Activated CD4-positive, alpha-beta T cell treated with anti-CD3 and anti-CD28 coated beads, Interleukin-2, amount 50 U/mL, for 24 hours (primary cell): Measurements from ENCODE around the gene PHRF1.
"Not testable (repeated sequence)": the region's sequence is repeated elsewhere in the genome, so short reads cannot be mapped to it uniquely, and the experiment has no call there.

Experiments
- DNase-seq, 2 donors: peaks; one replicate each; pipeline ENCODE4 v3.0.0-alpha.2; 2020; ENCODE audit warnings: low read depth in 1 of 2, low spot score in 1 of 2

Gene PHRF1

DNA sequence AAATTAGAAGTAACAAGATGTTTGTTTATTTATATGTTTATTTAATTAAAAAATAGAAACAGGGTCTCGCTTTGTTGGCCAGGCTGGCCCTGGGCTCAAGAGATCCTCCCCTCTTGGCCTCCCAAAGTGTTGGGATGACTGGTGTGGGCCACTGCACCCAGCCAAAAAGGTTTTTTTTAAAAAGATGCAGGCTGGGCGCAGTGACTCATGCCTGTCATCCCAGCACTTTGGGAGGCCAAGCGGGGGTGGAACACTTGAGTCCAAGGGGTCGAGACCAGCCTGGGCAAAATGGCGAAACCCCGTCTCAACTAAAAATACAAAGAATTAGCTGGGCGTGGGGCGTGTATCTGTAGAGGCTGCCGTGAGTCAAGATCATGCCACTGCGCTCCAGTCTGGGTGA, 74.2 kb downstream of the PHRF1 start:
- DNase-seq: no peak

GRCh38 chr11:653136-653535, 76.9 kb downstream of the PHRF1 start:
- DNase-seq: not testable (repeated sequence)

- DNase-seq: no peak
Observed at GRCh38 chr11:653837-654236, 77.6 kb downstream of the PHRF1 start.

DNA sequence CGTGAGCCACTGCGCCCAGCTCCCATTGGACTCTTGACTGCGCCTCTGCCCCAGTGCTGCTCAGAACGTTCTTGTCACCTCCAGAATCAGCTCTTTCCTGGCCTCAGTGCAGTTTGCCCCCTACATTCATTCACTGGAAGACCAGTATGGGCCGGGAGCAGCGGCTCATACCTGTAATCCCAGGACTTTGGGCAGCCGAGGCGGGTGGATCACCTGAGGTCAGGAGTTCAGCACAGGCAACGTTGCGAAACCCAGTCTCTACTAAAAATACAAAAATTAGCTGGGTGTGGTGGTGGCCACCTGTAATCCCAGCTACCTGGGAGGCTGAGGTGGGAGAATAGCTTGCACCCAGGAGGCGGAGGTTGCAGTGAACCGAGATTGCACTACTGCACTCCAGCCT, 78.2 kb downstream of the PHRF1 start:
- DNase-seq: not testable (repeated sequence)

DNA sequence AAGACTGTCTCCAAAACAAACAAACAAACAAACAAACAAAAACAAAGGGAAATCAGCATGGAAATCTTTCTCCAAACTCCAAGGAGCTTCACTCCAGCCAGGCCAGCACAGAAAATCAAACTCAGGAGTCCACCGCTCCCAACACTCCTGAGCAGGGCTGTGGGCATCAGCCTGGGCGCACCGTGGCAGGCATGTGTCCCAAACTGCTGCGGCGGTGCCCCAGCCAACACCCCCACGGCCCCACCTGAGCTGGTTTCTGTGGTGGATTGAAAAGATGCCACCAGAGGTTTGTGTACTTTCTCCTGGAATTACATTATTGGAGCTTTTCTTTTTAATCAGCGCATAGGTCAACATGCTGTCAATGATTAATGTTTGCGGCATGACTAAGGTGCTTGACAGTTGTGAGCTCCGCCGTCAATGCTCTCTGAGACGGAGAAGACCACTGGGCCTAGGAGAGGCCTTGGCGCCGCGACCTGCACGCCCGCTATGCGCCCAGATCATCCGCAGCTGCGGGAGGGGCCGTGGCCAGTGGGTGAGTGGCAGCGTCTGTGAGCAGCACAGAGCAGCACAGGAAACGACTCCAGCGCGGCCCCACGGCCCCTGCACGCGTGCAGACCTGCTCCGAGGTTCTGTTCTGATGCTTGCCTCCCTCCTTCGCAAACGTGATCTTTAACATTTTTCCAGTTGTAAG, 78.9 kb downstream of the PHRF1 start:
- DNase-seq: no peak

- DNase-seq: no peak
Observed at GRCh38 chr11:656426-656825, 80.2 kb downstream of the PHRF1 start.

DNA sequence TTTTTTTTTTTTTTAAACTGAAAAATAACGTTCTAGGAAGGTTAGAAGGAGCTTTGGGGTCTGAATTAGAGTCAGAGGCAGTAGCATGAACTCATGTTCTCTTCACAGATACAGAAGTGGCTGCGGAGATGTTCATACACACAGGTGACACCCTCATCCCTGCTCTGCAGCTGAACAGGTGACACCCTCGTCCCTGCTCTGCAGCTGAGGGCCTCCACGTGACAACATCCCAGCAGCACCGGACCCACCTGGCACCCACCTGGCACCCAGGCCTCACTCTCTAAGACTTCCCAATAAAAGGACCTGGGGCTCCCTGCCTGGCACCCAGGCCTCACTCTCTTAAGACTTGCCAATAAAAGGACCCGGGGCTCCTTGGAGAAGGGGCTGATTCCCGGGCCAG, 80.6 kb downstream of the PHRF1 start:
- DNase-seq: no peak

GRCh38 chr11:657691-658126, 81.4 kb downstream of the PHRF1 start:
- no peak for DNase-seq

DNA sequence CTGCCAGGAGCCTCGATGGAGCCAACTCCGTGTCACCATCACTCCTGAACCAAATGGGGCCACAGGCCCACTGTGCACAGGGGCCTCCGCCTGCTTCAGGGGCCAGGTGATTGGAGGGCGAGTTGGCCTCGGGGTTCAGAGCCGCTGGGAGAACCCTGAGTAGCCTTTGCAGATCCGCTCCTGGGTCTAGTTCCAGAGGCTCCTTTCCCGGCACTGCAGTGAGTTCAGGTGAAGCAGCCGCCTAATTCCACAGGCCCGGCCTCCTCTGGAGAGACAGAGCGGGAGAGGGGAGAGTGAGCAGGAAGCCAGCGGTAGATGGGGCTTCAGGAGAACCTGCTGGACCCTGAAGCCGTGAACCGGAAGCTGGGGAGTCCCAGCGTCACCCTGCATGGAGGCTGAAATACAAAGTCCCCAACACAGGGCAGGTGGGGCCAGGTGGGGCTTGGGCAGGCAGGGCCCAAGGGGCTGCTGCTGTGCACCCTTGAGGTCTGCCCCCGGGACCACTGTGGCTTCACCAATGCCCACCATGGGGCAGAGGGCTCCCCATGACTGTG, 83.3 kb downstream of the PHRF1 start:
- no peak for DNase-seq

DNA sequence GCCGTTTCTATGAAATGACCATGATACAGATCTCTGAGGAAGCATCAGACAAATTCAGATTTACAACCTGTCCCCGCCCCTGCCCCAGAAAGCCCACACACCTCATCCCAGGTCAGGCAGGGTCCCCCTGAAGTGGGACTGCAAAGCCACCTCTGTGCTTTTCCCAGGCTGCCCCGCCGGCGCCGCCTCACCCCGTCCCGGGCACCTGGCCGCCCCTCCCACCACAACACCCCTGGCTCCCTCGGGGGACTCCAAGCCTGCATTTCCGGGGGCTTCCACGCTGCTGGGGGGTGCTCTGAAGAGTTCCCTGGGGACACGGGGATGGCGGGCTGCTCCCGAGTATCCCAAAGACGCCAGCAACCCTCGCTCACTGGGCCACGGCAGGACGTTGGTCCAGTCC, 84.0 kb downstream of the PHRF1 start:
- no peak for DNase-seq

DNA sequence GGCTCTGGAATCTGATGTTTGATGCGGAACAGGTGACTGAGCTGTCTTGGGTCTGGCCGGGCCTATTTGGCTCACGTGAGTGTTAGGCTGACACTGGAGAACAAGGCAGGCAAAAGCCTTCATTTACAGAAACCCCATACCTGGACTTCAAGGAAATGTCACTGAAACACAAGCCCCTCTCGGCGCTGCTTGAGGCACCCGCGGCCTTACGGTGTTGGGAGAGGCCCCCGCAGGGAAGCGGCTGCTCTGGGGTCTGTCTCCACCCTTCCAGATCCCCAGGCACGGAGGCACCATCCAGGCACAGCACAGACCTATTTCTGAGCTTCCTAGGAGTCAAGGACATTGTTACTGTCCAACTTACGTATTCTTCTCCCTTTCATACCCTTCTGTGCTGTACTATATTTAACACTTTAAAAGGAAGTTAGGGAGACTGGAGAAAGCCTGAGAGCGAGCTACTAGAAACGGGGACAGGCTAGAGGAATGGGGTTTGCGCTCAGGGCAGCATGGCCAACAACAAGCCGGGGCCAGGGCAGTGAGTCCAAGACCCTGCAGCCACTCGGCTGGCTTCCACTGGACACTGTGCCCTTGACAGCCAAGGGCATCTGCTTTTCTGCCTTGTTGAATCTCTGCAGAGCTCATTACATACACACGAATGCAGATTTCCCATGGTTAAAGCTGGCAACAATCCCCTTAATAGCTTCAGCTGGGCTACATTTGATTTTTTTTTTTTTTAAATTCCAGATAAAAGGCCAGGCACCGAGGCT, 84.6 kb downstream of the PHRF1 start:
- no peak for DNase-seq
